Right hindlimb (tissue), 1 donor: ENCODE results near the gene ADORA1.
A peak's percentile ranks its signal among the peaks of the same experiment; 100 is the strongest.

Source experiments
- DNase-seq: peaks from one replicate; pipeline ENCODE4 v3.0.0-alpha.2; 2018

Gene ADORA1

GRCh38 chr1:203175827-203176241 is 48.3 kb downstream of the ADORA1 start:
- DNase-seq: peak; percentile 52

- DNase-seq: no peak
Observed at GRCh38 chr1:203176273-203177035, 48.9 kb downstream of the ADORA1 start.

GRCh38 chr1:203177036-203177405 is 49.5 kb downstream of the ADORA1 start:
- no peak for DNase-seq

GRCh38 chr1:203177470-203178039 is 50.0 kb downstream of the ADORA1 start:
- no peak for DNase-seq

GRCh38 chr1:203178083-203178482 is 50.6 kb downstream of the ADORA1 start:
- DNase-seq: no peak

- no peak for DNase-seq
Observed at GRCh38 chr1:203178821-203179666, 51.5 kb downstream of the ADORA1 start.

GRCh38 chr1:203179667-203180005 is 52.1 kb downstream of the ADORA1 start:
- no peak for DNase-seq

GRCh38 chr1:203180611-203181330 is 53.2 kb downstream of the ADORA1 start:
- no peak for DNase-seq

GRCh38 chr1:203181586-203182386 is 54.3 kb downstream of the ADORA1 start:
- no peak for DNase-seq

GRCh38 chr1:203182387-203182953 is 54.9 kb downstream of the ADORA1 start:
- no peak for DNase-seq

GRCh38 chr1:203183828-203184227 is 56.3 kb downstream of the ADORA1 start:
- DNase-seq: no peak

GRCh38 chr1:203184467-203184866 is 56.9 kb downstream of the ADORA1 start:
- DNase-seq: no peak

GRCh38 chr1:203185061-203185461 is 57.5 kb downstream of the ADORA1 start:
- DNase-seq: no peak

- DNase-seq: no peak
Observed at GRCh38 chr1:203185585-203185984, 58.1 kb downstream of the ADORA1 start.

- DNase-seq: no peak
Observed at GRCh38 chr1:203186091-203186445, 58.5 kb downstream of the ADORA1 start.

- no peak for DNase-seq
Observed at GRCh38 chr1:203186446-203187303, 59.1 kb downstream of the ADORA1 start, which contains the start of gene CHI3L1. TSS of gene CHI3L1 (minus strand) at chr1:203186704. CDS start at chr1:203186623, 81 bp downstream.

- no peak for DNase-seq
Observed at GRCh38 chr1:203187304-203187685, 59.8 kb downstream of the ADORA1 start.

GRCh38 chr1:203187689-203188264 is 60.3 kb downstream of the ADORA1 start:
- no peak for DNase-seq

GRCh38 chr1:203188686-203189232 is 61.2 kb downstream of the ADORA1 start:
- no peak for DNase-seq

- no peak for DNase-seq
Observed at GRCh38 chr1:203189951-203190352, 62.4 kb downstream of the ADORA1 start.
